NB4 (cell line): ENCODE data around the gene ZDHHC3.

Experiments used
- DNase-seq: peaks from one replicate; pipeline ENCODE4 v3.0.0; 2010; ENCODE audit warnings: low read depth
- H3K4me3 ChIP-seq: one replicate; pipeline ENCODE4 v1.5.1; 2011; ENCODE audit warnings: mild to moderate bottlenecking, low read depth, low read length, moderate library complexity
- CTCF ChIP-seq: IDR thresholded peaks from one replicate; pipeline ENCODE4 v1.5.1; 2012; ENCODE audit warnings: low read depth, low read length
- MAX ChIP-seq: IDR thresholded peaks from 2 replicates; pipeline ENCODE4 v1.6.1; 2011; ENCODE audit warnings: low read depth, low read length
- MYC ChIP-seq: IDR thresholded peaks from 2 replicates; pipeline ENCODE4 v1.6.1; 2011; ENCODE audit warnings: low read depth, low read length
- POLR2A ChIP-seq: IDR thresholded peaks from 2 replicates; pipeline ENCODE4 v1.6.1; 2011; ENCODE audit warnings: mild to moderate bottlenecking; ENCODE audit not compliant: insufficient read length; ENCODE audit errors: extremely low read depth

The ZDHHC3 gene

GRCh38 chr3:44906997-44907396, 69.0 kb downstream of the ZDHHC3 start:
- TF ChIP-seq CTCF (no peak), MAX (no peak), POLR2A (no peak), MYC (no peak)
- no peak for DNase-seq
- no peak overlapping the region for H3K4me3 ChIP-seq

GRCh38 chr3:44905446-44906157, 70.4 kb downstream of the ZDHHC3 start:
- TF ChIP-seq MYC (no peak), POLR2A (no peak), MAX (no peak), CTCF (no peak)
- no peak overlapping the region for H3K4me3 ChIP-seq
- DNase-seq = no peak

GRCh38 chr3:44903751-44904150, 72.2 kb downstream of the ZDHHC3 start:
- TF ChIP-seq MYC = no peak
- no peak for TF ChIP-seq MAX
- TF ChIP-seq POLR2A = no peak
- TF ChIP-seq CTCF = no peak
- DNase-seq = no peak
- no peak overlapping the region for H3K4me3 ChIP-seq

GRCh38 chr3:44903314-44903713, 72.7 kb downstream of the ZDHHC3 start:
- TF ChIP-seq CTCF = no peak
- DNase-seq = no peak
- no peak overlapping the region for H3K4me3 ChIP-seq

GRCh38 chr3:44902628-44903027, 73.3 kb downstream of the ZDHHC3 start:
- no peak overlapping the region for H3K4me3 ChIP-seq
- DNase-seq = peak; percentile 17
- no peak for TF ChIP-seq MYC

GRCh38 chr3:44899683-44900367, 76.1 kb downstream of the ZDHHC3 start:
- TF ChIP-seq MAX = no peak
- TF ChIP-seq POLR2A = no peak
- no peak for TF ChIP-seq CTCF
- TF ChIP-seq MYC = no peak
- DNase-seq = no peak

More at GRCh38 chr3:44899683-44900367, 76.1 kb downstream of the ZDHHC3 start:
- H3K4me3 ChIP-seq = no peak overlapping the region
